HTERT RPE-1 (cell line): ENCODE measurements around the gene SELENOH.
"Not testable (repeated sequence)": the region's sequence is repeated elsewhere in the genome, so short reads cannot be mapped to it uniquely, and the experiment has no call there.

Source experiments
- in situ Hi-C: fragments of 300-500 bp; cut with MboI; formaldehyde crosslinking; loops from 4 replicates; pipeline ENCODE4 v1.14.3; 2020; ENCODE audit warnings: low sequenced_read_pairs

The SELENOH gene, protein sequence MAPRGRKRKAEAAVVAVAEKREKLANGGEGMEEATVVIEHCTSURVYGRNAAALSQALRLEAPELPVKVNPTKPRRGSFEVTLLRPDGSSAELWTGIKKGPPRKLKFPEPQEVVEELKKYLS

GRCh38 chr11:57741132-57742086 lies at the start of gene SELENOH:
Gene SELENOH (plus strand): TSS chr11:57741491. CDS start chr11:57741596, 105 bp downstream.
- in situ Hi-C loops = no loop called here

- in situ Hi-C loops = no loop called here
These were observed 42.4 kb upstream of the SELENOH start for GRCh38 chr11:57698843-57699365.

DNA sequence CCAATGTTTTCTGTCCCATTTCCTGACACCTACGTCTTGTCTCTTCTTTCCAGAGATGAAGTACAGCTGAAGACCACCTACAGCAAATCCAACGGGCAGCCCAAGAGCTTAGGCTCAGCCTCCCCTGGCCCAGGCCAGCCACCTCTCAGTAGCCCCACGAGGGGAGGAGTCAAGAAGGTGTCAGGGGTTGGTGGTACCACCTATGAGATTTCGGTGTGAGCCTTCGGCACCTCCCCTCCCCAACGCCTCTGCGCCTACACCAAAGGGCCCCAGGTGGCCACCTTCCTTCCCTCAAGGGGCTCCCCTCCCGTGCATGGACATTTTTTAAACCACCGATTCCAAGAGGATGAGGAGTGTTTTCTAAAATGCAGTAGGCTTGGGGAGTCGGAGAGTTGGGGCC lies 41.5 kb upstream of the SELENOH start:
- in situ Hi-C loops = no loop called here

DNA sequence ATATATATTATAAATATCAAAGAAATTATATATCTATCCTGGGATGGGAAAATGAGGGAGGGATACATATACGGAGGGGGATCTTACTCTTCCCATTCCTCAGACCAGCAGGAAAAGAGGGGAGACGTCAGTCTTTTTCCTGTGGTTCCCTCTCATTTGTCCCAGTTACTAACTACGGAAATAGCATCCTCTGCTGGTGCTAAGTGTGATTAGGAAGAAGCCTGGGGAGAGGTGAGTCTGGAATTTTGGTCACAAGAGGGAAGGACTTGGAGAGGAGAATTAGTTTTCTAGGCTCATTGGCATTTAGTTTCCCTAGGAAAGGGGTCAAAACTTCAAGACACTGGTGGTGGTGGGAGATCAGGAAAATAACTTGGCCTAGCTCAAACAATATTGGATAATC lies 40.9 kb upstream of the SELENOH start:
- in situ Hi-C loops = no loop called here

- in situ Hi-C loops = no loop called here
These were observed 38.0 kb upstream of the SELENOH start for GRCh38 chr11:57703341-57703740.

DNA sequence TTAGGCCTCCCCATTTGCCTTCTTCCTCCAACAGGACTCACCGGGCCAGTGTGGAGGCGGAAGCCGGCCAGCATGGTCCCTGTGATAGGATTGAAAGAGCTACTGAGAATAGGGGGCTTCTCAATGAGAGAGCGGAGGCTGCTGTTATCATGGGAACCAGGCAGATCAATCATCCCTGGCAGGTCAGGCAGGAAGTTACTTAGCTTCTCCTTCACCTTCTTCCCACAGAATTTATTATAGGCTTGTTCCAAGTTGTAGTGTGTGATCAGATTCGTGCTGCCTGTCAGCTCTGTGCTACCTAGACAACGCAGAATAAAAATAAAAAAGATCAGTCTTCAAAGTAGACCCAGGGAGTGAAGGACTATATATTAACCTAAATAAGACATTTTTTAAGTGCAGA lies 36.4 kb upstream of the SELENOH start:
- in situ Hi-C loops = no loop called here

- in situ Hi-C loops = not testable (repeated sequence)
These were observed 35.9 kb upstream of the SELENOH start for GRCh38 chr11:57705432-57705831.

DNA sequence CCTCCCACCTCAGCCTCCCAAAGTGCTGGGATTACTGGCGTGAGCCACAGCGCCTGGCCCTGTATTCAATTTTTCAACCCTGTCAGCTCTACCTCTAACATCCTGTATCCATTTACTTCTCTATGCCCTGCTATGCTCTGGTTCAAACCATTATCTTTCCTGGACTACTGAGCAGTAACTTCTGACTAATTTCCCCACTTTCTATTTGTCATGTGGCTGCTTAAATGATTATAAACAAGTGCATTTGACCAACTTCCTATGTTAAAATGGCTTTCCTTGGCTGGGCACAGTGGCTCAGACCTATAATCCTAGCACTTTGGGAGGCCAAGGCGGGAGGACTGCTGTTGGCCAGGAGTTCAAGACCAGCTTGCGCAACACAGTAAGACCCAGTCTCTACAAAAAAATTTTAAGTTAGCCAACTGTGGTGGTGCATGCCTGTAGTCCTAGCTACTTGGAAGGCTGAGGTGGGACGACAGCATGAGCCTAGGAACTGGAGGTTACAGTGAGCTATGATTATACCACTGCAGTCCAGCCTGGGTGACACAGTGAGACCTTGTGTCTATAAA lies 31.4 kb upstream of the SELENOH start:
- in situ Hi-C loops = no loop called here

GRCh38 chr11:57711414-57712255 lies 29.7 kb upstream of the SELENOH start, which contains the start of gene MED19:
Gene MED19 (minus strand): TSS chr11:57712215. CDS start chr11:57712179, 36 bp downstream.
- in situ Hi-C loops = no loop called here

GRCh38 chr11:57712256-57713150 lies 28.8 kb upstream of the SELENOH start, which contains the start of gene TMX2:
Gene TMX2 (plus strand): TSS chr11:57712593. CDS start chr11:57712619, 26 bp downstream.
- in situ Hi-C loops = no loop called here

DNA sequence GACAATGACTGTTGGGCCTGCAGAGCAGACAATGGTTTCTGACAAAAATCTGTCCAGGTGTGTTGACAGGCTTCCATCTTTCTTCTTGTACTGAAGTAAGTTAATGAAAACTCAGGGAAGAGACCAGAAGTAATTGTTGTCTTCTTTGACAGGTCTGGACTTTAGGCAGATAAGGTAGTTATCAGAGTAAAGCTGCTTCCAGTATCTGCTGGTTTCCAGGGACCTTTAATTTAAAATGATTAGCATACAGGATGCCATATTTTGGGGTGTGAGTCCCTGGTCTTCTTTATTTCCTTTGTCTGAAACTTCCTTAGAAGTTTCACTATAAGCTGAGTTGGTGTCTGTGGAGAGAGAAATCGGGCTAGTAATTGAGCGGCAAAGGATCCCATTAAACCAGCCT lies 27.5 kb upstream of the SELENOH start:
- in situ Hi-C loops = no loop called here

DNA sequence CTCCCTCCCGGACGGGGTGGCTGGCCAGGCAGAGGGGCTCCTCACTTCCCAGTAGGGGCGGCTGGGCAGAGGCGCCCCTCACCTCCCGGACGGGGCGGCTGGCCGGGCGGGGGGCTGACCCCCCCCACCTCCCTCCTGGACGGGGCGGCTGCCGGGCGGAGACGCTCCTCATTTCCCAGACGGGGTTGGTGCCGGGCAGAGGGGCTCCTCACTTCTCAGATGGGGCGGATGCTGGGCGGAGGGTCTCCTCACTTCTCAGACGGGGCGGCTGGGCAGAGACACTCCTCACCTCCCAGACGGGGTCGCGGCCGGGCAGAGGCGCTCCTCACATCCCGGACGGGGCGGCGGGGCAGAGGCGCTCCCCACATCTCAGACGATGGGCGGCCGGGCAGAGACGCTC lies 24.6 kb upstream of the SELENOH start:
- in situ Hi-C loops = not testable (repeated sequence)

DNA sequence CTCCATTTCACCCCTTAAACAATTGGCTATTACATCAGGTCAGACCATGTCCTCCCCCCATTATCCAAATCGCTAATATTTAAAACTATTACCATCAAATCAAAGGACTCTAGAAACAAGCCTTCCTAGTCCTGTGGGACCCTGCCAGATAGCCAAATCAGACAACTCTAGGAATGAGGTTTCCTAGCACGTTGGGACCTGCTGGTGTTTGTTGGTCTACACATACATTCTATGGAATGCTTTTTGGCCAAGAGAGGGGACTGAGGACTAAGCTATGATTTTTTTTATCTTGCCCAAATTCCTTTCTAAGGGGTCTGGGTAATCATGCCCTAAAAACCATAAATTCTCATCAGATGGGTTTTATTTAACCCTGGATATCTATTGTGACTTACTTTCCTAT lies 14.1 kb upstream of the SELENOH start:
- in situ Hi-C loops = no loop called here

DNA sequence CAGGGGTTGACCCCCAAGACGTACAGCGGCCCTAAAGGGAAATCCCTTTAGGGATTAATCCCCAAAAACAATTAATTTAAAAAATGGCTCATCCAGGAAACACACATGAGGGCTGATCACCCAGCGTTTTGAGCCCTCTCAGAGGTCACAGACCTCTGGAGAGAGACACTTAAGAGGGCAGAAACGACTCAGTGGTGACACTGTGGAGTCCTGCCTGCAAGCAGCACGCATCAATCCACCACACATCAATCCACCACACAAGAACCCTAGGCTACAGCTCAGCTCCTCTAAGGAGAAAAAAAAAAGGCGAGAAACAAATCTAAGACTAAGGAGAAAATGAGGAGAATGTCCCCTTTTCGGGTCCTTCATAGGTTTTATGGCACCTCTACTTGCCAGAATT lies 12.5 kb upstream of the SELENOH start:
- in situ Hi-C loops = no loop called here

DNA sequence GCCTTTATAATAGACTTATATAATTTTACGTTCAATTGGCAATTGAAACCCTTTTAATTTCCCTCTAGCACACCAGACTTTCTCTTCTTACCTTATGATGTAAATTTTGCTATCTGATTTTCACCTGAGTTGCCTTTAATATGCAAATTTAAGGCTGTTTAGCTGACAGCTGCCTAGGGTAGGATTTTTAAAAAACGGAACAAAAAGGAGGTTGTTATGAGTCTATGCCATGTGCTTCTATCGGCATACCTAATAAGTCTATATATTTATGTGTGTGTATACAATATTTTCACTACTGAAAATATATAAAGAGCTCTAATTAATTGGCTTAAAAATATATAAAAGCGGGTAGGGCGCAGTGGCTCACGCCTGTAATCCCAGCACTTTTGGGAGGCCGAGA lies 11.8 kb upstream of the SELENOH start:
- in situ Hi-C loops = no loop called here

DNA sequence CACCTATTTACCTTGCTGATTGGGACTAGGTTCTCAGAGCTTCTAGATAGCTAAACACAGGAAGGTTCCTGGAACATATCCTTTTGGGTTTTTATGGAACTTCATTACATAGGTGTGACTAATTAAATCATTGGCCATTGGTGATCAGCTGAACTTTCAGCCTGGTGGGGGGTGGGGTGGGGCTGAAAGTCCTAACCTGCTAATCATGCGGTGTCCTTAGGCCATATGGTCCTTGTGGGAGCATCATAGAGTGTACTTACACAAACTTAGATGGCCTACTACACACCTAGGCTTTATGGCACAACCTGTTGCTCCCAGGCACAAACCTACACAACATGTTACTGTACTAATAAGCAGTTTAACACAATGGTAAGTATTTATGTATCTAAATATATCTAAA lies 8.6 kb upstream of the SELENOH start:
- in situ Hi-C loops = no loop called here

- in situ Hi-C loops = no loop called here
These were observed 5.5 kb upstream of the SELENOH start for GRCh38 chr11:57735619-57736298.

DNA sequence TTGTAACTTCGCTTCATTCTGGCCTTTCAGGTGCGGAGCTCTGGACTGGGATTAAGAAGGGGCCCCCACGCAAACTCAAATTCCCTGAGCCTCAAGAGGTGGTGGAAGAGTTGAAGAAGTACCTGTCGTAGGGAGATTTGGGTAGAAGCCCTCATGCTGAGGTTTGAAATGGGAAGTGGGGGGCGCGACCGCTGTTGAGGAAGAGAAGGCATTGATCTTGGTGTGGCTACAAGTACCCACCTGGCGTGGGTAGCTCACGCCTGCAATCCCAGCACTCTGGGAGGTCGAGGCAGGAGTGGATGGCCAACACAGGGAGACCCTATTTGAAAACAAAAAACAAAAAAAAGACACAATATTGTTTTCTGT lies 779 bp downstream of the SELENOH start:
- in situ Hi-C loops = no loop called here

- in situ Hi-C loops = no loop called here
These were observed 3.1 kb downstream of the SELENOH start for GRCh38 chr11:57744357-57744756.
